ENCODE results near the gene CRAMP1.

GRCh38 chr16:1700246-1700645 is 88.1 kb downstream of the CRAMP1 start:
- TF ChIP-seq, protein P1, sequence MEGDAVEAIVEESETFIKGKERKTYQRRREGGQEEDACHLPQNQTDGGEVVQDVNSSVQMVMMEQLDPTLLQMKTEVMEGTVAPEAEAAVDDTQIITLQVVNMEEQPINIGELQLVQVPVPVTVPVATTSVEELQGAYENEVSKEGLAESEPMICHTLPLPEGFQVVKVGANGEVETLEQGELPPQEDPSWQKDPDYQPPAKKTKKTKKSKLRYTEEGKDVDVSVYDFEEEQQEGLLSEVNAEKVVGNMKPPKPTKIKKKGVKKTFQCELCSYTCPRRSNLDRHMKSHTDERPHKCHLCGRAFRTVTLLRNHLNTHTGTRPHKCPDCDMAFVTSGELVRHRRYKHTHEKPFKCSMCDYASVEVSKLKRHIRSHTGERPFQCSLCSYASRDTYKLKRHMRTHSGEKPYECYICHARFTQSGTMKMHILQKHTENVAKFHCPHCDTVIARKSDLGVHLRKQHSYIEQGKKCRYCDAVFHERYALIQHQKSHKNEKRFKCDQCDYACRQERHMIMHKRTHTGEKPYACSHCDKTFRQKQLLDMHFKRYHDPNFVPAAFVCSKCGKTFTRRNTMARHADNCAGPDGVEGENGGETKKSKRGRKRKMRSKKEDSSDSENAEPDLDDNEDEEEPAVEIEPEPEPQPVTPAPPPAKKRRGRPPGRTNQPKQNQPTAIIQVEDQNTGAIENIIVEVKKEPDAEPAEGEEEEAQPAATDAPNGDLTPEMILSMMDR (IDR thresholded peaks at IDR 0.05), result no peak
- TF ChIP-seq POLR2A (IDR thresholded peaks at IDR 0.05), result no peak
